Caco-2 (cell line): ENCODE results near the gene BEAN1. TPM values are rescaled to one million over a fixed set of nuclear protein-coding genes. Genes with fewer than 3 reads are reported as not detected.
"Not testable (repeated sequence)": the region's sequence is repeated elsewhere in the genome, so short reads cannot be mapped to it uniquely, and the experiment has no call there.

Experiments used
- BruUV-seq: library from RNA; stranded (reverse); fragments of 400-500 nt; replicated peaks from 2 replicates; lab custom pipeline; 2021; lab: Mats Ljungman, UMichigan
- CTCF ChIA-PET: fragments of 300-600 bp; sonication (Branson Sonifier 250); formaldehyde crosslinking; loops from one replicate; lab custom pipeline; 2022; ENCODE audit warnings: antibody characterized with exemption; lab: Charles Lee
- POLR2A ChIA-PET: fragments of 300-600 bp; sonication (Branson Sonifier 250); formaldehyde crosslinking; loops from one replicate; lab custom pipeline; 2022; ENCODE audit warnings: antibody characterized with exemption; lab: Charles Lee
- DNase-seq, 2 experiments: peaks; one replicate each; pipeline versions ENCODE4 v3.0.0 to v3.0.0-alpha.2; 2020 to 2022
- H3K27me3 ChIP-seq: replicated peaks from 2 replicates; pipeline ENCODE4 v1.6.0; 2011; ENCODE audit warnings: low read length; ENCODE audit not compliant: control insufficient read depth, insufficient read depth
- H3K36me3 ChIP-seq: 2 replicates; pipeline ENCODE4 v1.5.1; 2011; ENCODE audit warnings: low read length; ENCODE audit not compliant: control insufficient read depth, insufficient read depth
- H3K4me1 ChIP-seq: fragments of 250-450 bp; sonication (Bioruptor Pico); 2 replicates; pipeline ENCODE4 v1.5.1; 2020; ENCODE audit warnings: mild to moderate bottlenecking
- H3K4me3 ChIP-seq: 2 replicates; pipeline ENCODE4 v1.5.1; 2011; ENCODE audit warnings: low read depth, mild to moderate bottlenecking, control low read depth, low read length
- H3K9me3 ChIP-seq: fragments of 250-450 bp; sonication (Bioruptor Pico); 2 replicates; pipeline ENCODE4 v1.5.1; 2020; ENCODE audit warnings: mild to moderate bottlenecking, moderate library complexity
- H3K27ac Mint-ChIP-seq: one replicate; pipeline ENCODE4 v1.8.0; 2022; ENCODE audit warnings: mixed read lengths; ENCODE audit not compliant: unreplicated experiment
- H3K27me3 Mint-ChIP-seq: one replicate; pipeline ENCODE4 v1.8.0; 2022; ENCODE audit warnings: mixed read lengths; ENCODE audit not compliant: insufficient read depth, unreplicated experiment
- H3K36me3 Mint-ChIP-seq: one replicate; pipeline ENCODE4 v1.8.0; 2022; ENCODE audit warnings: mild to moderate bottlenecking, mixed read lengths; ENCODE audit not compliant: insufficient read depth, unreplicated experiment
- H3K4me1 Mint-ChIP-seq: one replicate; pipeline ENCODE4 v1.8.0; 2022; ENCODE audit warnings: low read depth, mixed read lengths; ENCODE audit not compliant: unreplicated experiment
- H3K4me3 Mint-ChIP-seq: one replicate; pipeline ENCODE4 v1.8.0; 2022; ENCODE audit warnings: mild to moderate bottlenecking, moderate library complexity, mixed read lengths; ENCODE audit not compliant: unreplicated experiment
- H3K9me3 Mint-ChIP-seq: one replicate; pipeline ENCODE4 v1.8.0; 2022; ENCODE audit warnings: mixed read lengths; ENCODE audit not compliant: unreplicated experiment
- CTCF ChIP-seq, 2 experiments: fragments of 200-600 bp in 1 of 2; IDR thresholded peaks; 1 replicate in 1 of 2; 2 replicates in 1 of 2; pipeline versions ENCODE4 v1.5.1 to v1.8.0; 2011 to 2022; ENCODE audit warnings: antibody characterized with exemption in 1 of 2, control low read depth in 1 of 2, inconsistent platforms in 1 of 2, low read depth in 1 of 2, low read length in 1 of 2, mild to moderate bottlenecking in 1 of 2, moderate library complexity in 1 of 2; ENCODE audit not compliant: insufficient read depth in 1 of 2, severe bottlenecking in 1 of 2, unreplicated experiment in 1 of 2
- intact Hi-C: fragments of 100-400 bp; cut with micrococcal nuclease; formaldehyde crosslinking; loops from one replicate; pipeline ENCODE4 v1.10.0; 2022; ENCODE audit not compliant: unreplicated experiment
- total RNA-seq: library from RNA; stranded (reverse); gene quantifications from 2 replicates; pipeline ENCODE4 v1.2.3, GENCODE V29; 2022

BEAN1 gene
- total RNA-seq, 1 experiment from 2014 or later: not detected

- no peak overlapping the region for H3K4me3 Mint-ChIP-seq
- Histone ChIP-seq H3K4me3 (no peak overlapping the region), H3K4me1 (no peaks in the 10 kb centered on the region), H3K27me3 (no peaks in the 10 kb centered on the region), H3K9me3 (no peaks in the 10 kb centered on the region), H3K36me3 (no peaks in the 10 kb centered on the region)
- intact Hi-C loops: no loop called here
- no peaks in the 10 kb centered on the region for H3K4me1 Mint-ChIP-seq
- ChIA-PET CTCF (no interaction called here), POLR2A (no interaction called here)
- H3K27ac Mint-ChIP-seq: no peak overlapping the region
- BruUV-seq: no TSS peak
- TF ChIP-seq CTCF (IDR thresholded peaks at IDR 0.05; ENCODE audit: insufficient read depth in 1 of 2, low read depth in 1 of 2, low read length in 1 of 2, severe bottlenecking in 1 of 2, unreplicated experiment in 1 of 2): no peak
- H3K9me3 Mint-ChIP-seq: no peaks in the 10 kb centered on the region
- no peak for DNase-seq
- H3K27me3 Mint-ChIP-seq: peaks cover 14% of the 10 kb centered on the region
- H3K36me3 Mint-ChIP-seq: no peaks in the 10 kb centered on the region
Measured at GRCh38 chr16:66447491-66447890, 20.4 kb downstream of the BEAN1 start.

GRCh38 chr16:66451548-66451947 is 24.5 kb downstream of the BEAN1 start:
- Histone ChIP-seq H3K4me1 (no peaks in the 10 kb centered on the region), H3K36me3 (no peaks in the 10 kb centered on the region), H3K27me3 (no peaks in the 10 kb centered on the region), H3K4me3 (no peak overlapping the region), H3K9me3 (no peaks in the 10 kb centered on the region)
- Mint-ChIP-seq H3K4me3 (no peak overlapping the region), H3K4me1 (no peaks in the 10 kb centered on the region), H3K27ac (no peak overlapping the region), H3K27me3 (peaks cover 3% of the 10 kb centered on the region), H3K36me3 (no peaks in the 10 kb centered on the region), H3K9me3 (no peaks in the 10 kb centered on the region)
- intact Hi-C loops: no loop called here
- DNase-seq: no peak
- no TSS peak for BruUV-seq
- TF ChIP-seq CTCF (IDR thresholded peaks at IDR 0.05; ENCODE audit: insufficient read depth in 1 of 2, low read depth in 1 of 2, low read length in 1 of 2, severe bottlenecking in 1 of 2, unreplicated experiment in 1 of 2): no peak
- POLR2A ChIA-PET: interaction anchor here (0.7 kb wide), 1 partner anchor 96 kb away, joined by 4 read pairs; no protein-coding TSS in a partner anchor
- CTCF ChIA-PET: no interaction called here

- H3K36me3 Mint-ChIP-seq, intact Hi-C loops, H3K4me1 ChIP-seq, H3K36me3 ChIP-seq, H3K4me3 ChIP-seq, H3K27me3 ChIP-seq, H3K27ac Mint-ChIP-seq, H3K4me3 Mint-ChIP-seq, CTCF ChIA-PET, H3K27me3 Mint-ChIP-seq, H3K4me1 Mint-ChIP-seq, BruUV-seq, H3K9me3 Mint-ChIP-seq, H3K9me3 ChIP-seq, DNase-seq, POLR2A ChIA-PET: not testable (repeated sequence)
Measured at GRCh38 chr16:66453230-66453629, 26.1 kb downstream of the BEAN1 start.

GRCh38 chr16:66454751-66455150 is 27.7 kb downstream of the BEAN1 start:
- Mint-ChIP-seq H3K27me3 (peaks cover 11% of the 10 kb centered on the region), H3K27ac (no peak overlapping the region), H3K9me3 (no peaks in the 10 kb centered on the region), H3K36me3 (no peaks in the 10 kb centered on the region), H3K4me3 (no peak overlapping the region), H3K4me1 (no peaks in the 10 kb centered on the region)
- H3K36me3 ChIP-seq: no peaks in the 10 kb centered on the region
- TF ChIP-seq CTCF (IDR thresholded peaks at IDR 0.05; ENCODE audit: insufficient read depth in 1 of 2, low read depth in 1 of 2, low read length in 1 of 2, severe bottlenecking in 1 of 2, unreplicated experiment in 1 of 2): no peak
- no peaks in the 10 kb centered on the region for H3K9me3 ChIP-seq
- H3K4me3 ChIP-seq: no peak overlapping the region
- POLR2A ChIA-PET: no interaction called here
- no peak for DNase-seq
- H3K27me3 ChIP-seq: no peaks in the 10 kb centered on the region; the same call in 1 of the 2 replicates
- no peaks in the 10 kb centered on the region for H3K4me1 ChIP-seq
- intact Hi-C loops: no loop called here
- BruUV-seq: no TSS peak
- CTCF ChIA-PET: no interaction called here
